ENCODE data around the gene ADAMTS17. TPM values are rescaled to one million over a fixed set of nuclear protein-coding genes. Genes with fewer than 3 reads are reported as not detected.
A peak's percentile ranks its signal among the peaks of the same experiment; 100 is the strongest.

ADAMTS17 gene
- total RNA-seq, 1 donor from 2014 or later = 0.99 TPM

- TF ChIP-seq CTCF (IDR thresholded peaks at IDR 0.05; ENCODE audit: borderline replicate concordance) = no peak
- DNase-seq = no peak
Observed at GRCh38 chr15:100308608-100309007, 33.2 kb downstream of the ADAMTS17 start.

GRCh38 chr15:100308213-100308600 is 33.6 kb downstream of the ADAMTS17 start:
- TF ChIP-seq CTCF (IDR thresholded peaks at IDR 0.05; ENCODE audit: borderline replicate concordance) = no peak
- Histone ChIP-seq H3K36me3 (no peaks in the 10 kb centered on the region), H3K9me3 (replicated peaks) (peaks cover 9% of the 10 kb centered on the region), H3K27ac (replicated peaks) (peak overlapping the region; percentile 65), H3K4me1 (peaks cover 10% of the 10 kb centered on the region), H3K4me3 (no peak overlapping the region), H3K27me3 (ENCODE audit: low read depth) (peaks cover 14% of the 10 kb centered on the region)
- intact Hi-C loops (cut with micrococcal nuclease) = no loop called here
- no peak for DNase-seq

More at GRCh38 chr15:100308608-100309007, 33.2 kb downstream of the ADAMTS17 start:
- peaks cover 14% of the 10 kb centered on the region for H3K27me3 ChIP-seq (ENCODE audit: low read depth)
- intact Hi-C loops (cut with micrococcal nuclease) = no loop called here
- H3K36me3 ChIP-seq = no peaks in the 10 kb centered on the region
- peaks cover 10% of the 10 kb centered on the region for H3K4me1 ChIP-seq
- peaks cover 13% of the 10 kb centered on the region for H3K9me3 ChIP-seq (replicated peaks)
- no peak overlapping the region for H3K4me3 ChIP-seq
- peak overlapping the region; percentile 65 for H3K27ac ChIP-seq (replicated peaks)

GRCh38 chr15:100307241-100308212 is 34.2 kb downstream of the ADAMTS17 start:
- no peak for DNase-seq
- Histone ChIP-seq H3K4me1 (peaks cover 10% of the 10 kb centered on the region), H3K27me3 (ENCODE audit: low read depth) (peaks cover 14% of the 10 kb centered on the region), H3K36me3 (no peaks in the 10 kb centered on the region), H3K9me3 (replicated peaks) (peaks cover 7% of the 10 kb centered on the region), H3K4me3 (no peak overlapping the region), H3K27ac (replicated peaks) (peak overlapping the region; percentile 65)
- TF ChIP-seq CTCF (IDR thresholded peaks at IDR 0.05; ENCODE audit: borderline replicate concordance) = no peak
- intact Hi-C loops (cut with micrococcal nuclease) = no loop called here

- no peak for TF ChIP-seq CTCF (IDR thresholded peaks at IDR 0.05; ENCODE audit: borderline replicate concordance)
- Histone ChIP-seq H3K36me3 (peaks cover under 1% of the 10 kb centered on the region), H3K9me3 (replicated peaks) (peaks cover 10% of the 10 kb centered on the region), H3K27me3 (ENCODE audit: low read depth) (peaks cover 14% of the 10 kb centered on the region), H3K4me3 (no peak overlapping the region), H3K4me1 (peaks cover 10% of the 10 kb centered on the region), H3K27ac (replicated peaks) (no peak overlapping the region)
- intact Hi-C loops (cut with micrococcal nuclease) = no loop called here
- DNase-seq = no peak
Observed at GRCh38 chr15:100306098-100306497, 35.7 kb downstream of the ADAMTS17 start.

- intact Hi-C loops (cut with micrococcal nuclease) = no loop called here
- Histone ChIP-seq H3K27ac (replicated peaks) (no peak overlapping the region), H3K9me3 (replicated peaks) (peaks cover 30% of the 10 kb centered on the region), H3K36me3 (peaks cover 4% of the 10 kb centered on the region), H3K4me3 (no peak overlapping the region), H3K27me3 (ENCODE audit: low read depth) (no peaks in the 10 kb centered on the region), H3K4me1 (no peaks in the 10 kb centered on the region)
- no peak for DNase-seq
- no peak for TF ChIP-seq CTCF (IDR thresholded peaks at IDR 0.05; ENCODE audit: borderline replicate concordance)
Observed at GRCh38 chr15:100301910-100302431, 39.8 kb downstream of the ADAMTS17 start.
